ENCODE results near the gene MYO19. TPM values are rescaled to one million over a fixed set of nuclear protein-coding genes. Genes with fewer than 3 reads are reported as not detected.

The MYO19 gene
- total RNA-seq, 1 donor from 2014 or later: 38.9 TPM

GRCh38 chr17:36523113-36523512 lies 11.6 kb downstream of the MYO19 start:
- Histone ChIP-seq H3K27me3 (ENCODE audit: low read depth) (no peaks in the 10 kb centered on the region), H3K4me1 (no peaks in the 10 kb centered on the region), H3K9me3 (no peaks in the 10 kb centered on the region), H3K36me3 (peaks cover 78% of the 10 kb centered on the region), H3K27ac (no peak overlapping the region), H3K4me3 (no peak overlapping the region)
- DNase-seq: no peak
- no peak for TF ChIP-seq CTCF (IDR thresholded peaks at IDR 0.05)
- intact Hi-C loops (cut with DNase I): no loop called here
- no peak for ATAC-seq

- intact Hi-C loops (cut with DNase I): no loop called here
- DNase-seq: no peak
Measured at GRCh38 chr17:36515837-36516236, 18.8 kb downstream of the MYO19 start.

GRCh38 chr17:36514856-36515255 lies 19.8 kb downstream of the MYO19 start:
- no peak overlapping the region for H3K4me3 ChIP-seq
- no peaks in the 10 kb centered on the region for H3K4me1 ChIP-seq
- DNase-seq (no peak), ATAC-seq (no peak)
- peaks cover 56% of the 10 kb centered on the region for H3K36me3 ChIP-seq
- intact Hi-C loops (cut with DNase I): no loop called here
- TF ChIP-seq CTCF (IDR thresholded peaks at IDR 0.05): no peak
- no peaks in the 10 kb centered on the region for H3K27me3 ChIP-seq (ENCODE audit: low read depth)
- H3K9me3 ChIP-seq: no peaks in the 10 kb centered on the region
- H3K27ac ChIP-seq: no peak overlapping the region

More at GRCh38 chr17:36515837-36516236, 18.8 kb downstream of the MYO19 start:
- Histone ChIP-seq H3K9me3 (no peaks in the 10 kb centered on the region), H3K27me3 (ENCODE audit: low read depth) (no peaks in the 10 kb centered on the region), H3K27ac (no peak overlapping the region), H3K4me3 (no peak overlapping the region), H3K36me3 (peaks cover 56% of the 10 kb centered on the region), H3K4me1 (no peaks in the 10 kb centered on the region)
- no peak for ATAC-seq
- TF ChIP-seq CTCF (IDR thresholded peaks at IDR 0.05): no peak

GRCh38 chr17:36512641-36513040 lies 22.0 kb downstream of the MYO19 start:
- ATAC-seq (no peak), DNase-seq (no peak)
- H3K4me1 ChIP-seq: no peaks in the 10 kb centered on the region
- H3K27ac ChIP-seq: no peak overlapping the region
- H3K4me3 ChIP-seq: no peak overlapping the region
- H3K27me3 ChIP-seq (ENCODE audit: low read depth): no peaks in the 10 kb centered on the region
- no peak for TF ChIP-seq CTCF (IDR thresholded peaks at IDR 0.05)
- intact Hi-C loops (cut with DNase I): no loop called here
- H3K9me3 ChIP-seq: no peaks in the 10 kb centered on the region
- peaks cover 53% of the 10 kb centered on the region for H3K36me3 ChIP-seq

GRCh38 chr17:36511216-36511615 lies 23.5 kb downstream of the MYO19 start:
- Histone ChIP-seq H3K36me3 (peaks cover 60% of the 10 kb centered on the region), H3K4me1 (no peaks in the 10 kb centered on the region)

More at GRCh38 chr17:36511216-36511615, 23.5 kb downstream of the MYO19 start:
- TF ChIP-seq CTCF (IDR thresholded peaks at IDR 0.05): no peak
- Histone ChIP-seq H3K9me3 (no peaks in the 10 kb centered on the region), H3K27me3 (ENCODE audit: low read depth) (no peaks in the 10 kb centered on the region), H3K27ac (no peak overlapping the region), H3K4me3 (no peak overlapping the region)
- intact Hi-C loops (cut with DNase I): no loop called here
- DNase-seq (no peak), ATAC-seq (no peak)
